Activated naive CD4-positive, alpha-beta T cell treated with Interleukin-2 at 50 U/mL for 16 hours (primary cell): ENCODE results near the gene ATP1A3.

Source experiments
- DNase-seq: peaks from one replicate; pipeline ENCODE4 v3.0.0-alpha.2; 2020

ATP1A3 gene

GRCh38 chr19:41984961-41985360 lies 9.1 kb downstream of the ATP1A3 start:
- no peak for DNase-seq

- no peak for DNase-seq
Measured at GRCh38 chr19:41981724-41982123, 12.3 kb downstream of the ATP1A3 start.

GRCh38 chr19:41978470-41978869 lies 15.6 kb downstream of the ATP1A3 start:
- DNase-seq, result no peak

GRCh38 chr19:41977916-41978315 lies 16.1 kb downstream of the ATP1A3 start:
- no peak for DNase-seq

GRCh38 chr19:41974652-41975051 lies 19.4 kb downstream of the ATP1A3 start:
- DNase-seq, result no peak

- DNase-seq, result no peak
Measured at GRCh38 chr19:41971363-41971762, 22.7 kb downstream of the ATP1A3 start.

GRCh38 chr19:41969772-41970458 lies 24.1 kb downstream of the ATP1A3 start:
- DNase-seq, result no peak

- DNase-seq, result no peak
Measured at GRCh38 chr19:41968751-41969595, 25.1 kb downstream of the ATP1A3 start.

GRCh38 chr19:41967054-41967783 lies 26.8 kb downstream of the ATP1A3 start:
- no peak for DNase-seq

- no peak for DNase-seq
Measured at GRCh38 chr19:41965106-41965505, 28.9 kb downstream of the ATP1A3 start.

- DNase-seq, result no peak
Measured at GRCh38 chr19:41960973-41961372, 33.1 kb downstream of the ATP1A3 start.

- DNase-seq, result peak; percentile 89
Measured at GRCh38 chr19:41959056-41960053, 34.7 kb downstream of the ATP1A3 start, which contains the start of gene RABAC1. Gene RABAC1 (minus strand): TSS chr19:41959321. CDS start chr19:41959292, 29 bp downstream.

- DNase-seq, result peak; percentile 87
Measured at GRCh38 chr19:41958367-41959055, 35.5 kb downstream of the ATP1A3 start.

GRCh38 chr19:41957838-41958366 lies 36.1 kb downstream of the ATP1A3 start:
- peak; percentile 49 for DNase-seq

- no peak for DNase-seq
Measured at GRCh38 chr19:41957161-41957837, 36.7 kb downstream of the ATP1A3 start.

- no peak for DNase-seq
Measured at GRCh38 chr19:41956621-41957020, 37.4 kb downstream of the ATP1A3 start.

- DNase-seq, result no peak
Measured at GRCh38 chr19:41955521-41955920, 38.5 kb downstream of the ATP1A3 start.

- peak; percentile 89 for DNase-seq
Measured at GRCh38 chr19:41951686-41952172, 42.3 kb downstream of the ATP1A3 start.

- no peak for DNase-seq
Measured at GRCh38 chr19:41947091-41947490, 46.9 kb downstream of the ATP1A3 start.

- DNase-seq, result peak; percentile 88
Measured at GRCh38 chr19:41945135-41945766, 48.8 kb downstream of the ATP1A3 start.
